Stimulated activated CD4-positive, alpha-beta T cell treated with anti-CD3 and anti-CD28 coated beads, Interleukin-4, amount 100 ng/mL, for 48 hours (primary cell): ENCODE data around the gene CAV1.

Experiments
- DNase-seq, 2 donors: peaks; one replicate each; pipeline ENCODE4 v3.0.0-alpha.2; 2020; ENCODE audit warnings: low read depth in 2 of 2

CAV1 gene

DNA sequence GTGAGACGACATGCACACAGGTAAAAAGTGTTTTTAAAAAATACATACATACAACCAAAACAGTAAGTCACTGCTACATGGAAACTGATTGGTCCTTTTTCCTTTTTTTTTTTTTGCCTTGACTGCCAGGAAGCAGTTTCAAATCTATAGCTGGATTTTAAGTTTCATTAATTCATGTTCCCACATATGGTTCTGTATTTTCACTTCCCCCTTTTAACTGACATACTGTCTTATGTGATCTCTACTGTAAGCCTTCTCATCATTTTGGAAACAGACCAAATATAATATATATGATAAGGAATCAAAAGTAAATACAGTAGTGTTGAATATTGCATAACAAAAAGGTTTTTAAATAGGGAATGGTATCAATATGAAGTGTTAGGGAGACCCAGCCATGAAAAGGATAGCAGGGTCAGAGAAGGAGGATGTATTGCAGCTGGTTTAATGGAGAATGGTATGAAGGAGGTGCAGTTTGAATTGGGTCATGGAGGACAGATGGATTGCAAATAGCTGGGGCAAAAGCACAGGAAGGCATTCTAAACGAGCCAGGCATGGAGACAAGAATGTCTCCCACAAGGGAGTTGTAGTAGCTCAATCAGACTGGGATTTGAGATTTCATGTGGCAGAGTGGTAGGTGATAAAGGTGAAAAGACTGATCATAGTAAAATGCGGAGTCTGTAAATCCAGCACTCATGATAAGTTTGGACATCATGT, 5.4 kb downstream of the CAV1 start:
- no peak for DNase-seq

GRCh38 chr7:116532102-116532688, 7.4 kb downstream of the CAV1 start:
- no peak for DNase-seq

DNA sequence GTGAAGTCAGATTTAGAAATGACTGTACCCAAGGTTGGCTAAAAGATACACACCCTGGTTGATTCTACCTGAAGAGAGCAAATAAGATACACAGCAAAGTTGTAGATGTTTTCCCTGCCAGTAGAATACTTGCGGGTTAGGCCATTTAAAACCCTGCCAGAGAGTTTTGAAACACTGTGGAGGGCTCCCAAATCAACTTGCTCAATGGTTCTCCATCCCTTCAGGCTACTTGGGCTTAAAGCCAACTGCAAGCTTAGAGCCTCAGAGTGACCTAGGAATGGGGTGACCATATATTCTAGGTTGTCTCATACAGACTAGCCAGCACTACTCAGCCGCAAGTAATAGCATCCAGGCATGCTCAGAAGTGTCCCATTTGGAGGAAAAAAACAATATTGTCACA, 10.0 kb downstream of the CAV1 start:
- no peak for DNase-seq

- no peak for DNase-seq
Measured at GRCh38 chr7:116535416-116535815, 10.6 kb downstream of the CAV1 start.

GRCh38 chr7:116538138-116538537, 13.3 kb downstream of the CAV1 start:
- DNase-seq, result no peak

DNA sequence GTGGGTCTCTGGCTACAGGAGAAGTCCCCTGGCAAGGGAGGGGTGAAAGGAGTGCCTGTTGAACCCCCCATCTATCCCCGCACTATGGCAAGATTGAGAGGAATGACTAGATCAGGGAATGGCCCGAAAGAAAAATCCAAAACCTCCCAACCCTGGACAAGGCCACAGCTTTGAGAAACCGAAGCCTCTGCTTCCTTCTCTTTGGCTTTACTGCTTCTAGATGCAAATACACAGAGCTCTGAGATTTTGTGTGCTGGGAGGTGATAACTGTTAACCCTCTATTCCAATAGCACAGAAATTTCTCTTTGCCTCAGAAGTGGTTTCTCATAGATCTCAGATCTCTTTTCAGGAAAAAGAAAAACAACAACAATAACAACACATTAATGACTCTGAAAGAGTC, 15.0 kb downstream of the CAV1 start:
- no peak for DNase-seq

GRCh38 chr7:116540743-116541142, 15.9 kb downstream of the CAV1 start:
- no peak for DNase-seq

DNA sequence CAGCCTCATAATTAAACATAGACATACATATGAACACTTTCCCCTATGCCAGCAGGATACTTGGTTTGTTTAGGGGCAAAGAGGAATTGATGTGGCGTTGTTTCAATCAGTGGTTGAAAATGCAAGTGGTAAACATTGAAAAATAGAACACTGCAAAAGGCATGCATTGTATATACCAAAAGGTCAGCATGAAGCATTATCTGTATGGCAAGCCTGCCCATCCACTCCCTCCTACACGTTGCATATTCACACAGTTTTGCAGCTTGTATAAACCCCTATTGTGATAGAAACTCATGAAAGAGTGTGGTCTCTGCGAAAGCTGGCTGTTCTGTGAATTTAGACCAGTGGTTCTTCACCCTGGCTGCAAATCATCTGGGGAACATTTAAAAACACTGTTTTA, 17.1 kb downstream of the CAV1 start:
- no peak for DNase-seq

DNA sequence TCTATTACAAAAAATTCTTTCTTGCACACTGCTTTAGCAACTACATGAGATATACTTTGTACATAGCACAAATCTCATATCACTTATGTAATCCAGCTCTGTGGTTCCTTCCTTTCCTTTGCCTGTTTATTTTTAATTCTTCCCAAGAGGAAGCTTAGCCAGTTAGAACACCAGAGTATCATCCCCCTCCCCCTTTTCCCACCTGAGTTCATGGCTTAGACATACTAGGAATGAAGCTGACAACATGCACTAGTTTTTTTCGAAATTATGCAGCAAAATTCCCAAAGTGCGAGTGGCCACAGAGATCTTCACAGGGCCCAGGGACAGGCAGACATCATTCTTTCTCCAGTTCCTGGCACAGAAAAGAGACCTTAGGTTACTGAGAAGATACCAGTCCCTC, 17.8 kb downstream of the CAV1 start:
- DNase-seq, result no peak

DNA sequence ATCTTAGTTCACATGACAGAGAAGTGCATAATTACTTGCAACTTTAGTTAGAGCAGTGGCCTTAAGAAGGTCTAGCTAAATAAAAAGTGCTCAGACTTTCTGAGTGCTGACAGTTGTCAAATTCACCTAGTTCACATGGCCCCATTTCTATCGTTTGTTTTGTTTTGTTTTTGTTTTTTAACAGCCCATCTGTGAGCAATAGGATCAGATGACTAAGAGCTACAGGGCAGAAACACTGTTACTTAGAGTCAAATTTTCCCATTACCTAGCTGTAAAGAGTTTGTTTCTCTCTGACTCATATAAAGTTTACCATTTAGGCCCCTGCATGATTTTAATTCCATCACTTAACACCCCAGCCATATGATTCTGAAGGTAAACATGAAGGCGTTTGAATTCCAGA, 18.8 kb downstream of the CAV1 start:
- DNase-seq, result no peak

DNA sequence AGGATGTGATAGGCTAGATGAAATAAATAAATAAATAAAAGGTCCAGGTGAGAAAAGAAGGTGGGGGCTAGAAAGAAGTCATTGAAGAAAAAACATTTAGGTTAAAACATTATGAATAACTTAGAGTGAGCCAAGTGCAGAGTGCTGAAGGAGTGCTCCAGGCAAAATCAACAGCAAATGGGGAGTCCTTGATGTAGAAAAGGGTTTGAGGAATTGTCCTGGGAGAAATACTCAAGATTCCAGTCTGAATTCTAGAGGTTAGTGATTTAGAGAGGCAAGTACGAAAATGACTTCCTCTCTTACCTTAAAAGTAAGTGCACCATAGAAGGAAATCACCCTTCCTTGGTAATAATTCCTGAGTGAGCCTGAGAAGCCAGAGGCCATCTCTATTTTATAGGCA, 19.7 kb downstream of the CAV1 start:
- DNase-seq, result no peak

DNA sequence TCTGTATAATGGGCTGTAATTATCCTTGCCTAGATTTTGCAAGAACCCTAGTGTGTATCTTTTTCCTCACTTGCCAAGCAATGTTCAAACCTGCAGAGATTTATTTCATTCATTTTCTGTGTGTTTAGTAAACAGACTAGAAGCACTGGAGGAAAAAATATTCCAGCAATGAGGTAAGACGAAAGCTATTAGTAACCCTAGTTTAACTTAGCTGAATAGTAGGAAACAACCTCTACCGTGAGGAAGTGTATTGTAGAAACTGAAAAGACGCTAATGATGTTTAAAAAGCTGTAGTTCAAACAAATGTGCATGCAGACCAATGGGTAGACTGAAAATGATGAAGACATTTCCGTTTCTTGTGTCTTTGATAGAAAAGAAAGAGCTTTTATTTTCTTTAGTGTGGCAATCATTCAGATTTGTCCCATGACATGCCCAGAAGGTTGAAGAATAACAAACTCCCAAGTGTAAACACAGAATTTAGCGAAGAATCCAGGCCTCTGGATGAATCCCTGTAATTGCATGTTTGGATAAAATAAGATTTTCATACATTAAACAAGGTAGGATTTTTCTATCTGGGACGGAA, 20.7 kb downstream of the CAV1 start:
- no peak for DNase-seq

DNA sequence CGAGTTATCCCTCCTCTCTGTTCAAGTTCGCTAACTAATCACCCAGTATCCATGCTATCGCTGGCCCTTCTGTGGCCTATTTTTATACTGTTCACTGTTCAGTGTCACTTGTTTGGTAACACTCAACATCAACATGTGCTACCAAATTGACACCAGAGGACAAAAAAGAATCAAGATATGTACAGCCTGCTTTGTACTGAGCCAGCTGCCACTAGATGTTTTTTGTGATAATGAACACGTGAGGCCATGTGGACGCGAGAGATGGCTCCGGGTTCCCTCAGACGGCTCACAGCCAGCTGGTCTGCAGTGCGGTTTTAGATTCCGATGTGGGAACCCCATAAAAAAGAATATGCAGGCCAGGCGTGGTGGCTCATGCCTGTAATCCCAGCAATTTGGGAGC, 21.2 kb downstream of the CAV1 start:
- no peak for DNase-seq

GRCh38 chr7:116546916-116547315, 22.1 kb downstream of the CAV1 start:
- no peak for DNase-seq

DNA sequence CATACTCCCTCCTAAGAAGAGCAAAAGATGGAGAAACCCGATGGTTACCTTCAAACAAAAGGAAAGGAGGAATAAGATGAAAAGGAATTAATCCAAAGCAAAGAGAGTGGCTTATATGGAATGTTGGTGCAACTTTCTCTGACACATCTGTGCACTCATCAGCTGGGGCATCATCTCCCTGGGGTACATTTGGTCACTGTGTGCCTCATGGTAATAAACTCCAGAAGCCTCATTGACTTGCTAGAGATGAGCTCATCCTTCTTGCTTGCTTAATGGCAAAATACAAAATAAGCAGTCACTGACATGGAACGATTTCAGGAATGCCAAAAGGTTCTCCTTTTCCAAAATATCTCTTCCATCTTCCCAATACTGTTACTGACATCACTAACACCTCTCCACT, 22.5 kb downstream of the CAV1 start:
- DNase-seq, result no peak

DNA sequence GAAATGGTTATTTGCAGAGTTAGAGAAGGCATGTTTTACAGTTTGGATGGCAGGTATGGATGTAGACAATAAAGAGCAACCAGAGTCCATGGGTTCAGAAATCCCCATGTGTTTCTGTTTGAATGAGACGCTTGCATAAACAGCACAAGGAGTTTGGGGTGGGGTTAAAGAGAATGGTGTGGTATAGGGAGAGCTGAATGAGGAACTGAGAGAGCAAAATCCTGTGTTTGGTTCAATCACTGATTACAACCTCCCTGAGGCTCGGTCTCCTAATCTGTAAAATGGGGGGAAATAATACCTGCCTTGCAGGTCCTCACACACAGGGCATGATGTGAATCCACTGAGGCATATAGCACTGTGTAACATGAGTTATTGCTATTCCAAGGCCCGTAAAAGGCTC, 23.7 kb downstream of the CAV1 start:
- no peak for DNase-seq

GRCh38 chr7:116549370-116549769, 24.5 kb downstream of the CAV1 start:
- no peak for DNase-seq

DNA sequence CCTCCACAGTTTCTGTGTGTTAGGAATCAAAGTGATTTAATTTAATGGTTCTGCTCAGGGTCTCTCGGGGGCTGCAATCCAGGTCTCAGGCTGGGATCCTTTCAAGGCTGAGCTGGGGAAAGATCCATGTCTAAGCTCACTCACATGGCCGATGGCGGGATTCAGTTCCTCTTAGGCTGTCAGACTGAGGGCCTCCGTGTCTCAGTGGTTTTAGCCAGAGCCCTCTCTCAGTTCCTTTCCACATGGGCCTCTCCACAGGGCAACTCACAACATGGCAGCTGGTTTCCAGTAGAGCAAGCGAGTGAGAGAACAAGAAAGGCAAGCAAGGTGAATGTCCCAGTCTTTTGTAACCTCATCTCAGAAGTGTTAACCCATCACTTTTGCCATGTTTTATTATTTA, 26.9 kb downstream of the CAV1 start:
- DNase-seq, result no peak

- DNase-seq, result no peak
Measured at GRCh38 chr7:116552602-116553001, 27.8 kb downstream of the CAV1 start.

DNA sequence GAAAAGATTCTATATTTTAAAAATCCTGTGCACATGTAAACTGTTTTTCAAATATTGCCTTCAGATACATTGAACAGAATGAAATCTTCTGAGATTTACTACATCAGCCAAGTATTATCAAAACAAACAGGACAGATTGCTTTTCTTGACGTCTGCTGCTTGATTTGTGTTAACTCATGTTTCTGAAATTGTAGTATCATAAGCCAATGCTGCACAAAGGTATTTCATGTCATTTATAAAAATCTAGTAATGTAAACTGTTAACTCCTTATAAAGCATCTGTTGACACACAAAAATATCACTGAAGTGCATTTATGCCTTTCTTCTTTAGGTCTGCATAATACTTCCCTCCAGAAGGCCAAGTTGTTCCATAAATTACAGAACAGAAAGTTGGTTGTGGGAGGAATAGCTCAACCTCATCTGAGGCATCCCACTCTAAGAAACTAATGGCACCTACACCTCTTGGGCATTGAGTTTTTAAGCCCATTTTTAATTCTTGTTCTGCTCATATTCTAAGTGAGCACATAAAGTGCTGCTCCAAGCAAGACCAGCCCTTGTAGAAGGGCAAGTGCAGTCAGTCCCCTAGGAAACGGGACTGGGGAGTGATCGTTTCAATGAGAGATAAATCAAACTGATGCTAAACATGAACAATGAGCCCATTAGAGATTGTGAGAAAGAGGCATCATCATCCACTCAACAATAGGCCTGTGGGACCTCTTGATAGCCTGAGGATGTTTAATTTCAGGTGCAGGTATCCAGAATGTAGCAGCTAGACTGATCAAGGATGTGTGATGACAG, 28.5 kb downstream of the CAV1 start:
- no peak for DNase-seq

- DNase-seq, result no peak
Measured at GRCh38 chr7:116554436-116554835, 29.6 kb downstream of the CAV1 start.

- DNase-seq, result no peak
Measured at GRCh38 chr7:116554911-116555310, 30.1 kb downstream of the CAV1 start.

GRCh38 chr7:116557066-116557585, 32.3 kb downstream of the CAV1 start:
- DNase-seq, result no peak
